Subcutaneous abdominal adipose tissue (tissue), 5 donors: Measurements from ENCODE around the gene LIPJ.

ENCODE experiments used
- H3K27ac ChIP-seq: one replicate; pipeline ENCODE4 v1.7.0; 2013; ENCODE audit warnings: low read depth, mild to moderate bottlenecking, inconsistent platforms, low read length, moderate library complexity
- H3K27me3 ChIP-seq, 5 donors: one replicate each; pipeline ENCODE4 v1.7.0; 2013; ENCODE audit warnings: low read length in 5 of 5, inconsistent platforms in 1 of 5; ENCODE audit not compliant: control insufficient read depth in 5 of 5, insufficient read depth in 4 of 5
- H3K36me3 ChIP-seq, 5 donors: one replicate each; pipeline ENCODE4 v1.7.0; 2013; ENCODE audit warnings: low read length in 5 of 5; ENCODE audit not compliant: control insufficient read depth in 5 of 5, insufficient read depth in 5 of 5
- H3K4me1 ChIP-seq, 5 donors: one replicate each; pipeline ENCODE4 v1.7.0; 2013; ENCODE audit warnings: low read length in 5 of 5, mild to moderate bottlenecking in 3 of 5, moderate library complexity in 1 of 5; ENCODE audit not compliant: control insufficient read depth in 5 of 5, insufficient read depth in 5 of 5
- H3K4me3 ChIP-seq, 5 donors: one replicate each; pipeline ENCODE4 v1.7.0; 2013; ENCODE audit warnings: low read length in 5 of 5, low read depth in 1 of 5
- H3K9ac ChIP-seq, 5 donors: one replicate each; pipeline ENCODE4 v1.7.0; 2013; ENCODE audit warnings: low read length in 5 of 5, mild to moderate bottlenecking in 4 of 5, moderate library complexity in 3 of 5
- H3K9me3 ChIP-seq, 5 donors: one replicate each; pipeline ENCODE4 v1.7.0; 2013; ENCODE audit warnings: low read length in 5 of 5; ENCODE audit not compliant: control insufficient read depth in 5 of 5
- donor health status: healthy.
- donor health status: healthy.
- donor health status: healthy.
- donor health status: healthy.
- donor health status: healthy.

LIPJ gene

DNA sequence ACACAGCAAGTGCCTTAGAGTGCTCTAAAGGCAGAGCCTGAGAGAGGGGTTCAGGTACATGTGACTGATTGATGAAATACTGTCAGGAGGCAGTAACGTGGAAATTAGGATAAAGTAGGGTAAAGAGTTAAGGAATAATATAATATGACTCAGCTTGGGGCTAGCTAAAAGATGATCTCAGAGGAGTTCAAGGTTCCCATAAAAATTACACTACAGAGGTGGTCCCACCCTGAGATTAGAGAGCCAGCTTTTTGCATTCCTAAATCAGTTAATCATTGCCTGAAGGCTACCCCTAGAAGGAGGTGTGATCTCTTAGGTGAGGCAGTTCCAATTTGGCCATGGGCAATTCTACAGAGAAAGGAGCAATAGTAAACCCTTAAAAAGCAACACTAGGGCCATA lies 5.8 kb downstream of the LIPJ start:
- H3K27ac ChIP-seq: no peak overlapping the region
- no peaks in the 10 kb centered on the region for H3K9me3 ChIP-seq
- H3K4me1 ChIP-seq: no peaks in the 10 kb centered on the region

DNA sequence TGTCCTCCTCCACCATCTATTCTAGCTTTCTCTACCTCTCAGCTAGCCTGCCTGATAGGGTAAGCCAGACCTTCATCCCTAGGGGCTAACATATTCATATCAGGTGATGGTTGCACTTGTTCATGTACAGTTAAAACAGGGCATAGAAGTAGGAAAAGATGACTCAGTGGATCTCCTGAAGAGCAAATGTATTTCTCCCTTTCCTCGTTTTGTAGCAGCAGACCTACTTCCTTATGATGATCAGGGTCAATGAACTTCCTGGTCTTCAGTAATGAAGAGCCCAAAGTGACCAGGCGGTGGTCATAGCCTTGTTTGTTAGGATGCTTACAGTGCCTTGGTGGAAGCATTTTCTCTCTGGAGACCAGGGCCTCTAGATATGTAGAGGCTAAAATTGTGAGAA lies 6.3 kb downstream of the LIPJ start:
- H3K4me1 ChIP-seq: no peaks in the 10 kb centered on the region
- H3K36me3 ChIP-seq: peaks cover 0 to 3% (median 0%) of the 10 kb centered on the region in 5 donors
- H3K9ac ChIP-seq: no peak overlapping the region
- no peaks in the 10 kb centered on the region for H3K9me3 ChIP-seq
- H3K27ac ChIP-seq: no peak overlapping the region
- no peaks in the 10 kb centered on the region for H3K27me3 ChIP-seq
- no peak overlapping the region for H3K4me3 ChIP-seq

More for the DNA sequence above, 5.8 kb downstream of the LIPJ start:
- H3K27me3 ChIP-seq: no peaks in the 10 kb centered on the region
- no peak overlapping the region for H3K4me3 ChIP-seq
- H3K36me3 ChIP-seq: peaks cover 0 to 3% (median 0%) of the 10 kb centered on the region in 5 donors
- H3K9ac ChIP-seq: no peak overlapping the region

DNA sequence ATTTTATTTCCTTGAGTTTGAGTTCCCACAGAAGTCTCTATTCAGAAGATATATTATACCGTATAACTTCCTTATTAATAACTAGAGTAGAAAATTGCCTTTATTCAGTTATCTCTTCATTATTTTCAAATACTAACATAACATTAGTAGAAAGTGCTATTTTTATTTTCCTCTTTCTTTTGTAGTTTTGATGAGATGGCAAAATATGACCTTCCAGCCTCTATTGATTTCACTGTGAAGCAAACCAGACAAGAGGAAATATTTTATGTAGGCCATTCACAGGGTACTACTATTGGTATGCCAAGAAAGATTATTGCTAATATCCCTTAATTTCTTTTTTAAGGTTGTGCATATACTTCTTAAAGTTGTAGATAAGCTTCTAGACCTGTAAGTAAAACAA lies 7.9 kb downstream of the LIPJ start:
- no peaks in the 10 kb centered on the region for H3K27me3 ChIP-seq
- H3K9me3 ChIP-seq: no peaks in the 10 kb centered on the region
- no peak overlapping the region for H3K4me3 ChIP-seq
- no peak overlapping the region for H3K27ac ChIP-seq
- H3K36me3 ChIP-seq: peaks cover 0 to 3% (median 0%) of the 10 kb centered on the region in 5 donors
- H3K9ac ChIP-seq: no peak overlapping the region
- no peaks in the 10 kb centered on the region for H3K4me1 ChIP-seq

- H3K27me3 ChIP-seq: no peaks in the 10 kb centered on the region
- H3K4me3 ChIP-seq: no peak overlapping the region
- H3K9ac ChIP-seq: no peak overlapping the region
- no peaks in the 10 kb centered on the region for H3K36me3 ChIP-seq
- H3K9me3 ChIP-seq: peaks cover 0 to 2% (median 0%) of the 10 kb centered on the region in 5 donors
- no peaks in the 10 kb centered on the region for H3K4me1 ChIP-seq
- no peak overlapping the region for H3K27ac ChIP-seq
Measured at GRCh38 chr10:88598055-88598454, 11.5 kb downstream of the LIPJ start.

DNA sequence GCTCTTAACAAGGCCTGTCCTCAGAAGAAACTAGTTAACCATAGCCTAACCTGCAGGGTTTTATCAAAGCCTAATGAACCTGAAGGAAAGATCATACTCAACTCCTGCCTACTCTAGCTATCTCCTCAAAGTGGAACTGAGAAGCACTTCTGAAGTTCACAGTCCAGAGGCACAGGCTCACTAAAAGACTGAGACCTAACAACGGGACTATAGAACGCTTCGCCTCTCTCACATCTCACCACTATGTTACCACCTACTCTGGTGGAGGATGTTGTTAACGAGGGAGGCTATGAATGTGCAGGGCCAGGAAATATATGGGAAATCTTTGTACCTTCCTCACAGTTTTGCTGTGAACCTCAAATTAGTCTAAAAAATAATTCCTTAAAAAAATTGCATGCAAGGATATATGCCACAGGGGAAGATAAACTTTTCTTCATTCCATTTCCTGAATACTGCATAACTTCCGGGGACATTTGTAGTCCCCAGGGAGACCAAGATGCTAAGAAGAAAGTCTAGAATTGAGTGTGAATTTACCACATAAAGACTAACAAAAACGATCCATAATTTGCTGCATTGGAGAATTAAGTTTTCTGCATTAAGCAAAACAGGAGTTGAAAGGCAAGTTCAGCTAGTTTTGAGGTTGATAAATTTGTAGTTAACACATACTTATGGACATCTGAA lies 21.6 kb downstream of the LIPJ start:
- H3K4me1 ChIP-seq: peaks cover 0 to 4% (median 0%) of the 10 kb centered on the region in 5 donors
- no peaks in the 10 kb centered on the region for H3K36me3 ChIP-seq
- no peak overlapping the region for H3K9ac ChIP-seq
- no peak overlapping the region for H3K27ac ChIP-seq
- H3K27me3 ChIP-seq: no peaks in the 10 kb centered on the region
- H3K9me3 ChIP-seq: no peaks in the 10 kb centered on the region
- no peak overlapping the region for H3K4me3 ChIP-seq

DNA sequence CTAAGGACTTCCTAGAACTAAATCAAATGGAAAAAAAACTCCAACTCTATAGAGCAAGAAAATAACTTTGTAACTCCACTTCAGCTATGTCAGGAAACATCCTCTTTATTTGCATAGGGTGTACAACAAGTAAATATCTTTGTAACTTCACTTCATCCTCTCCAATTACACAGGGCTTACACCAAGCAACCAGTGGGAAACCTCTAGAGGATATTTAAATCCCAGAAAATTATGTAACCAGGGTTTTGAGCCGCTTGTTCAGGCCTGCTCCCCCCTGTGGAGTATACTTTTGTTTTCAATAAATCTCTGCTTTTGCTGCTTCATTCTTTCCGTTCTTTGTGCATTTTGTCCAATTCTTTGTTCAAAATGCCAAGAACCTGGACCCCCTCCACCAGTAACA lies 22.2 kb downstream of the LIPJ start:
- no peaks in the 10 kb centered on the region for H3K9me3 ChIP-seq
- H3K4me1 ChIP-seq: peaks cover 0 to 4% (median 0%) of the 10 kb centered on the region in 5 donors
- H3K27me3 ChIP-seq: no peaks in the 10 kb centered on the region
- H3K27ac ChIP-seq: no peak overlapping the region
- no peak overlapping the region for H3K9ac ChIP-seq
- no peak overlapping the region for H3K4me3 ChIP-seq
- H3K36me3 ChIP-seq: no peaks in the 10 kb centered on the region

GRCh38 chr10:88616250-88616977 lies 29.9 kb downstream of the LIPJ start:
- H3K36me3 ChIP-seq: no peaks in the 10 kb centered on the region
- H3K4me1 ChIP-seq: peaks cover 0 to 27% (median 5%) of the 10 kb centered on the region in 5 donors
- no peaks in the 10 kb centered on the region for H3K27me3 ChIP-seq
- H3K27ac ChIP-seq: no peak overlapping the region
- H3K4me3 ChIP-seq: no peak overlapping the region
- no peak overlapping the region for H3K9ac ChIP-seq
- peaks cover 0 to 6% (median 0%) of the 10 kb centered on the region in 5 donors for H3K9me3 ChIP-seq

- Histone ChIP-seq H3K36me3 (no peaks in the 10 kb centered on the region), H3K9me3 (peaks cover 0 to 6% (median 0%) of the 10 kb centered on the region in 5 donors), H3K9ac (no peak overlapping the region), H3K4me3 (no peak overlapping the region), H3K27me3 (no peaks in the 10 kb centered on the region), H3K4me1 (peaks cover 0 to 27% (median 5%) of the 10 kb centered on the region in 5 donors), H3K27ac (peak overlapping the region; percentile 73)
Measured at GRCh38 chr10:88617772-88618300, 31.3 kb downstream of the LIPJ start.

GRCh38 chr10:88618496-88618895 lies 31.9 kb downstream of the LIPJ start:
- Histone ChIP-seq H3K4me3 (no peak overlapping the region), H3K27me3 (no peaks in the 10 kb centered on the region), H3K36me3 (no peaks in the 10 kb centered on the region), H3K27ac (peak overlapping the region; percentile 73), H3K9ac (no peak overlapping the region), H3K4me1 (peaks cover 0 to 27% (median 5%) of the 10 kb centered on the region in 5 donors), H3K9me3 (peaks cover 0 to 6% (median 0%) of the 10 kb centered on the region in 5 donors)

GRCh38 chr10:88620441-88620840 lies 33.9 kb downstream of the LIPJ start:
- Histone ChIP-seq H3K27ac (no peak overlapping the region), H3K9me3 (peaks cover 0 to 3% (median 0%) of the 10 kb centered on the region in 5 donors), H3K9ac (no peak overlapping the region), H3K4me1 (peaks cover 0 to 27% (median 5%) of the 10 kb centered on the region in 5 donors), H3K27me3 (no peaks in the 10 kb centered on the region), H3K4me3 (no peak overlapping the region), H3K36me3 (no peaks in the 10 kb centered on the region)
